OCI-LY7 (cell line): ENCODE measurements around the gene HCFC1. TPM values are rescaled to one million over a fixed set of nuclear protein-coding genes. Genes with fewer than 3 reads are reported as not detected.

Experiments used
- BruUV-seq: library from RNA; stranded (reverse); fragments of 400-500 nt; replicated peaks from 2 replicates; lab custom pipeline; 2021; lab: Mats Ljungman, UMichigan
- CTCF ChIA-PET: fragments of 300-600 bp; sonication (Branson Sonifier 250); formaldehyde crosslinking; loops from one replicate; lab custom pipeline; 2022; ENCODE audit warnings: antibody characterized with exemption; ENCODE audit not compliant: unreplicated experiment; lab: Charles Lee
- POLR2A ChIA-PET: fragments of 300-600 bp; sonication (Branson Sonifier 250); formaldehyde crosslinking; loops from one replicate; lab custom pipeline; 2022; ENCODE audit warnings: antibody characterized with exemption; lab: Charles Lee
- DNase-seq: peaks from one replicate; pipeline ENCODE4 v3.0.0-alpha.2; 2015; ENCODE audit warnings: low spot score
- H2AFZ ChIP-seq: fragments of 200-600 bp; sonication (generic), shearing (Covaris generic); 2 replicates; pipeline ENCODE4 v1.6.1; 2014; ENCODE audit warnings: mild to moderate bottlenecking, antibody characterized with exemption, low read length, moderate library complexity
- H3K27ac ChIP-seq: fragments of 200-600 bp; sonication (generic); 2 replicates; pipeline ENCODE4 v1.5.1; 2014; ENCODE audit warnings: mixed run types, low read depth, mild to moderate bottlenecking, moderate library complexity, low read length, inconsistent platforms; ENCODE audit not compliant: poor library complexity, severe bottlenecking
- H3K36me3 ChIP-seq: fragments of 200-600 bp; sonication (generic); 2 replicates; pipeline ENCODE4 v1.6.1; 2014; ENCODE audit warnings: mild to moderate bottlenecking, antibody characterized with exemption, low read length, moderate library complexity, mixed read lengths; ENCODE audit not compliant: insufficient read depth
- H3K4me1 ChIP-seq: fragments of 200-600 bp; sonication (generic); 2 replicates; pipeline ENCODE4 v1.5.1; 2014; ENCODE audit warnings: mild to moderate bottlenecking, low read length; ENCODE audit not compliant: insufficient read depth, poor library complexity, severe bottlenecking
- H3K4me2 ChIP-seq: fragments of 200-600 bp; sonication (generic); 2 replicates; pipeline ENCODE4 v1.6.1; 2014; ENCODE audit warnings: mild to moderate bottlenecking, low read length
- H3K4me3 ChIP-seq: fragments of 200-600 bp; sonication (generic); 2 replicates; pipeline ENCODE4 v1.5.1; 2014; ENCODE audit warnings: mild to moderate bottlenecking, low read depth, low read length; ENCODE audit not compliant: poor library complexity, severe bottlenecking
- H3K79me2 ChIP-seq: fragments of 200-600 bp; sonication (generic); 2 replicates; pipeline ENCODE4 v1.6.1; 2016; ENCODE audit warnings: low read depth, mild to moderate bottlenecking, low read length, moderate library complexity, mixed read lengths; ENCODE audit not compliant: insufficient read depth
- H3K9me2 ChIP-seq: fragments of 200-600 bp; sonication (generic); 2 replicates; pipeline ENCODE4 v1.6.1; 2016; ENCODE audit warnings: mild to moderate bottlenecking, low read length, mixed read lengths; ENCODE audit not compliant: insufficient read depth
- H3K9me3 ChIP-seq: fragments of 200-600 bp; sonication (generic); 2 replicates; pipeline ENCODE4 v1.6.1; 2014; ENCODE audit warnings: mild to moderate bottlenecking, mixed run types, low read length, mixed read lengths
- H4K20me1 ChIP-seq: fragments of 200-600 bp; sonication (generic); 2 replicates; pipeline ENCODE4 v1.6.1; 2014; ENCODE audit warnings: mild to moderate bottlenecking, antibody characterized with exemption, low read length, moderate library complexity, mixed read lengths; ENCODE audit not compliant: insufficient read depth
- CTCF ChIP-seq: fragments of 200-600 bp; sonication (generic); conservative IDR thresholded peaks from 2 replicates; pipeline ENCODE4 v1.5.1; 2014; ENCODE audit warnings: mild to moderate bottlenecking, antibody characterized with exemption, low read length, moderate library complexity, mixed read lengths
- EZH2phosphoT487 ChIP-seq: fragments of 200-600 bp; sonication (generic); IDR thresholded peaks from 2 replicates; pipeline ENCODE4 v1.6.1; 2018; ENCODE audit warnings: low read depth, borderline replicate concordance, mild to moderate bottlenecking, mixed run types, antibody characterized with exemption, low read length, moderate library complexity, mixed read lengths
- intact Hi-C: fragments of 100-400 bp; cut with micrococcal nuclease; formaldehyde crosslinking; loops from one replicate; pipeline ENCODE4 v1.10.0; 2022; ENCODE audit not compliant: unreplicated experiment
- total RNA-seq, 2 experiments: library from RNA; depleted of rRNA in 1 of 2; stranded (reverse); fragments of >200 nt in 1 of 2; shearing (Covaris generic) in 1 of 2; gene quantifications; 2 replicates each; pipeline ENCODE4 v1.2.3, GENCODE V29; 2014 to 2022

The HCFC1 gene
- total RNA-seq, 2 experiments from 2014 or later: 64.2 to 134 TPM

- BruUV-seq: no TSS peak
- no peak for DNase-seq
- H3K4me2 ChIP-seq: no peak overlapping the region
- H4K20me1 ChIP-seq: no peaks in the 10 kb centered on the region
- intact Hi-C loops: no loop called here
- H3K9me3 ChIP-seq: no peaks in the 10 kb centered on the region
- H3K36me3 ChIP-seq: no peaks in the 10 kb centered on the region
- ChIA-PET POLR2A (interaction anchor here (2.6 kb wide), 1 partner anchor 11 kb away, joined by 8 read pairs; no protein-coding TSS in a partner anchor), CTCF (no interaction called here)
- H2AFZ ChIP-seq: no peak overlapping the region
- no peaks in the 10 kb centered on the region for H3K9me2 ChIP-seq
- H3K4me1 ChIP-seq: peaks cover 16% of the 10 kb centered on the region
- H3K27ac ChIP-seq: no peak overlapping the region
- TF ChIP-seq CTCF (no peak), EZH2phosphoT487 (no peak)
- H3K79me2 ChIP-seq: no peaks in the 10 kb centered on the region
- H3K4me3 ChIP-seq: no peak overlapping the region
Observed at GRCh38 chrX:153939573-153939972, 32.0 kb downstream of the HCFC1 start.

GRCh38 chrX:153938226-153938786 is 33.3 kb downstream of the HCFC1 start:
- H3K4me3 ChIP-seq: no peak overlapping the region
- H3K36me3 ChIP-seq: no peaks in the 10 kb centered on the region
- no peak overlapping the region for H3K27ac ChIP-seq
- ChIA-PET CTCF (no interaction called here), POLR2A (interaction anchor here (2.6 kb wide), 1 partner anchor 9 kb away, joined by 8 read pairs; no protein-coding TSS in a partner anchor)
- no peaks in the 10 kb centered on the region for H3K9me3 ChIP-seq
- BruUV-seq: no TSS peak
- TF ChIP-seq EZH2phosphoT487: no peak
- TF ChIP-seq CTCF: no peak
- no peaks in the 10 kb centered on the region for H4K20me1 ChIP-seq
- DNase-seq: no peak
- no peaks in the 10 kb centered on the region for H3K9me2 ChIP-seq
- intact Hi-C loops: no loop called here
- H3K4me1 ChIP-seq: peaks cover 10% of the 10 kb centered on the region
- H3K79me2 ChIP-seq: peaks cover 5% of the 10 kb centered on the region; the same call in 1 of the 2 replicates
- no peak overlapping the region for H2AFZ ChIP-seq
- H3K4me2 ChIP-seq: no peak overlapping the region

- Histone ChIP-seq H3K36me3 (peaks cover 6% of the 10 kb centered on the region; the same call in 1 of the 2 replicates), H3K4me2 (no peak overlapping the region), H3K27ac (no peak overlapping the region), H2AFZ (no peak overlapping the region), H4K20me1 (no peaks in the 10 kb centered on the region), H3K9me2 (no peaks in the 10 kb centered on the region), H3K9me3 (no peaks in the 10 kb centered on the region), H3K4me1 (peaks cover 10% of the 10 kb centered on the region), H3K4me3 (no peak overlapping the region), H3K79me2 (peaks cover 5% of the 10 kb centered on the region; the same call in 1 of the 2 replicates)
- DNase-seq: no peak
- CTCF ChIA-PET: interaction anchor here (0.6 kb wide), 1 partner anchor 550 kb away, joined by 3 read pairs; no protein-coding TSS in a partner anchor
- TF ChIP-seq EZH2phosphoT487 (no peak), CTCF (no peak)
- intact Hi-C loops: no loop called here
- POLR2A ChIA-PET: no interaction called here
- BruUV-seq: no TSS peak
Observed at GRCh38 chrX:153937056-153937455, 34.6 kb downstream of the HCFC1 start.
